ENCODE results near the gene ARAP1. TPM values are rescaled to one million over a fixed set of nuclear protein-coding genes. Genes with fewer than 3 reads are reported as not detected.

Gene ARAP1
- total RNA-seq, 2 donors from 2014 or later, result 98.0 to 216 TPM

DNA sequence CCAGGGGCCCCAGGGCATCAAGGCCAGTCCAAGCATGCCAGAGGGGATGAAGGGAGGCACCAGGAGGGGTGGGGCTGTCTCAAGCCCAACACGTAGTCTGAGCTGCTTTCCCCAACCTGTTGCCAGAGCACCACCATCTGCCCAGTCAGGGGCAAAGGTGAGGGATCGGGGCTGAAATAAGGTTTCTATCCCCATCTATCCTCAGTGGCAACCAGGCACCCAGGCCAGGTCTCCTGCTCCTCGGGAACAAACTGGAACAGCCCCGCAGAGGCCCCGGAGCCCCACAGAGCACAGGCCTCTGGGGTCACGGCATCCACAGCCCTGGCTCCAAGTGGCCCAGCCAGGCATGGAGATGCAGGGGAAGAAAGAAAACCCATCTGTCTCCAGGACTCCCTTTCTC lies 22.3 kb upstream of the ARAP1 start:
- no peaks in the 10 kb centered on the region for H3K9me3 Mint-ChIP-seq
- no peak overlapping the region for H3K27ac Mint-ChIP-seq
- no peak for ATAC-seq (replicated peaks)
- H3K4me3 Mint-ChIP-seq, result no peak overlapping the region
- H3K36me3 Mint-ChIP-seq (ENCODE audit: low read depth), result no peaks in the 10 kb centered on the region
- peaks cover 4% of the 10 kb centered on the region for H3K4me1 Mint-ChIP-seq
- H3K27me3 Mint-ChIP-seq, result no peaks in the 10 kb centered on the region

GRCh38 chr11:72773696-72774095 lies 21.5 kb upstream of the ARAP1 start:
- ATAC-seq (replicated peaks), result no peak
- H3K36me3 Mint-ChIP-seq (ENCODE audit: low read depth), result no peaks in the 10 kb centered on the region
- H3K27me3 Mint-ChIP-seq, result no peaks in the 10 kb centered on the region
- no peak overlapping the region for H3K4me3 Mint-ChIP-seq
- H3K9me3 Mint-ChIP-seq, result no peaks in the 10 kb centered on the region
- peak overlapping the region; percentile 42 for H3K27ac Mint-ChIP-seq
- no peaks in the 10 kb centered on the region for H3K4me1 Mint-ChIP-seq

- Mint-ChIP-seq H3K4me3 (no peak overlapping the region), H3K27ac (no peak overlapping the region), H3K27me3 (no peaks in the 10 kb centered on the region), H3K4me1 (no peaks in the 10 kb centered on the region), H3K36me3 (ENCODE audit: low read depth) (no peaks in the 10 kb centered on the region), H3K9me3 (no peaks in the 10 kb centered on the region)
- ATAC-seq (replicated peaks), result no peak
These were observed 21.1 kb upstream of the ARAP1 start for GRCh38 chr11:72773291-72773690.

DNA sequence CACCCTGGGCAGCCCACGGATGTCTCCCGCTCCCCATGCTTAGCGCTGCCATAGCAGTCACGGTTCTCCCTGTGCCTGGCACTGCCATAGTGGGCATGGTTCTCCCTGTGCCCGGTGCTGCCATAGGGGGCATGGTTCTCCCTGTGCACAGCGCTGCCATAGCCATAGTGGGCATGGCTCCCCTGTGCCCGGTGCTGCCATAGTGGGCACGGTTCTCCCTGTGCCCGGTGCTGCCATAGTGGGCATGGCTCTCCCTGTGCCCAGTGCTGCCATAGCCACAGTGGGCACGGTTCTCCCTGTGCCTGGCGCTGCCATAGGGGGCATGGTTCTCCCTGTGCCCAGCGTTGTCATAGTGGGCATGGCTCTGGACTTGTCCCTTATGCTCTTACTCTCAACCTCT lies 19.9 kb upstream of the ARAP1 start:
- no peaks in the 10 kb centered on the region for H3K36me3 Mint-ChIP-seq (ENCODE audit: low read depth)
- no peak overlapping the region for H3K27ac Mint-ChIP-seq
- no peaks in the 10 kb centered on the region for H3K9me3 Mint-ChIP-seq
- no peak for ATAC-seq (replicated peaks)
- no peaks in the 10 kb centered on the region for H3K4me1 Mint-ChIP-seq
- no peaks in the 10 kb centered on the region for H3K27me3 Mint-ChIP-seq
- no peak overlapping the region for H3K4me3 Mint-ChIP-seq

- no peaks in the 10 kb centered on the region for H3K9me3 Mint-ChIP-seq
- no peaks in the 10 kb centered on the region for H3K27me3 Mint-ChIP-seq
- no peaks in the 10 kb centered on the region for H3K36me3 Mint-ChIP-seq (ENCODE audit: low read depth)
- no peaks in the 10 kb centered on the region for H3K4me1 Mint-ChIP-seq
- no peak overlapping the region for H3K27ac Mint-ChIP-seq
- ATAC-seq (replicated peaks), result no peak
- H3K4me3 Mint-ChIP-seq, result no peak overlapping the region
These were observed 19.3 kb upstream of the ARAP1 start for GRCh38 chr11:72771507-72771906.

DNA sequence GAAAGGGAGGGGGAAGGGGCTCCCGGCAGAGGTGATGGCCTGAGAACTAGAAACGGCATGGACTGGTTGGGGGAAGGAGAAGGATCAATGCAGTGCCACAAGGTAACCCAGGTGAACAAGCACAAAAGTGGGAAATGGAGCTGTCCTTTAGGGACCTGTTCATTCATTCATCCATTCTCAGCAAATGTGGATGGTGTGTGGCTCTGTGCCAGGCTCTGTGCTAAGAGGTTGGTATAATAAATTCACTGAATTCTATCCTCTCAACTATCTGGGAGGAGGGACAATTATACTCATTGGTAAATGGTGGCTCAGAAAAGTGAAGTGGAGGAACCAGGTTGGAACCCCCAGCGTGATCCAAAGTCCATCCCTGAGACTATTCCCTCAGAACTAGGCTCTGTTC lies 18.6 kb upstream of the ARAP1 start:
- H3K27me3 Mint-ChIP-seq, result no peaks in the 10 kb centered on the region
- no peaks in the 10 kb centered on the region for H3K4me1 Mint-ChIP-seq
- H3K36me3 Mint-ChIP-seq (ENCODE audit: low read depth), result no peaks in the 10 kb centered on the region
- ATAC-seq (replicated peaks), result no peak
- H3K4me3 Mint-ChIP-seq, result no peak overlapping the region
- no peaks in the 10 kb centered on the region for H3K9me3 Mint-ChIP-seq
- no peak overlapping the region for H3K27ac Mint-ChIP-seq

DNA sequence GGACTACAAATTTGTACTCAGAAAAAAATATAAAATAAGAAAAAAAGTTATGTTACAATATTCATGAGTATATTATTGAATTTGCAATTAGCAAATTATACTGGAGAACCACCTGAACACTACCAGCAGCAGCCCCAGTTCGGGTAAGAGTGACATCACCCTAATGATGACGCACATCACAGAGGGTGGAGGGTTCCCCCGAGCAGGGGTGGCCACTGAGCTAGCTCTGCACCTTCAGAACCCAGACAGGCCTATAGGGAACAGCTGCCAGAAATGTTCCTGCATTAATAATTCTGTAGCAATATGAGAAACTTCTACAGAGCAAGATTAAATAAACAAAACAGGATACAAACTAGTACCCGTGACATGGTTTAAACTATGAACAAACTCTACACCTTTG lies 17.5 kb upstream of the ARAP1 start:
- Mint-ChIP-seq H3K27me3 (no peaks in the 10 kb centered on the region), H3K4me1 (no peaks in the 10 kb centered on the region), H3K27ac (no peak overlapping the region), H3K4me3 (no peak overlapping the region), H3K9me3 (no peaks in the 10 kb centered on the region), H3K36me3 (ENCODE audit: low read depth) (no peaks in the 10 kb centered on the region)
- no peak for ATAC-seq (replicated peaks)

GRCh38 chr11:72768581-72768980 lies 16.4 kb upstream of the ARAP1 start:
- no peak for ATAC-seq (replicated peaks)
- Mint-ChIP-seq H3K4me3 (no peak overlapping the region), H3K9me3 (no peaks in the 10 kb centered on the region), H3K36me3 (ENCODE audit: low read depth) (no peaks in the 10 kb centered on the region), H3K27me3 (no peaks in the 10 kb centered on the region), H3K4me1 (peaks cover 2% of the 10 kb centered on the region), H3K27ac (peak overlapping the region; percentile 74)

DNA sequence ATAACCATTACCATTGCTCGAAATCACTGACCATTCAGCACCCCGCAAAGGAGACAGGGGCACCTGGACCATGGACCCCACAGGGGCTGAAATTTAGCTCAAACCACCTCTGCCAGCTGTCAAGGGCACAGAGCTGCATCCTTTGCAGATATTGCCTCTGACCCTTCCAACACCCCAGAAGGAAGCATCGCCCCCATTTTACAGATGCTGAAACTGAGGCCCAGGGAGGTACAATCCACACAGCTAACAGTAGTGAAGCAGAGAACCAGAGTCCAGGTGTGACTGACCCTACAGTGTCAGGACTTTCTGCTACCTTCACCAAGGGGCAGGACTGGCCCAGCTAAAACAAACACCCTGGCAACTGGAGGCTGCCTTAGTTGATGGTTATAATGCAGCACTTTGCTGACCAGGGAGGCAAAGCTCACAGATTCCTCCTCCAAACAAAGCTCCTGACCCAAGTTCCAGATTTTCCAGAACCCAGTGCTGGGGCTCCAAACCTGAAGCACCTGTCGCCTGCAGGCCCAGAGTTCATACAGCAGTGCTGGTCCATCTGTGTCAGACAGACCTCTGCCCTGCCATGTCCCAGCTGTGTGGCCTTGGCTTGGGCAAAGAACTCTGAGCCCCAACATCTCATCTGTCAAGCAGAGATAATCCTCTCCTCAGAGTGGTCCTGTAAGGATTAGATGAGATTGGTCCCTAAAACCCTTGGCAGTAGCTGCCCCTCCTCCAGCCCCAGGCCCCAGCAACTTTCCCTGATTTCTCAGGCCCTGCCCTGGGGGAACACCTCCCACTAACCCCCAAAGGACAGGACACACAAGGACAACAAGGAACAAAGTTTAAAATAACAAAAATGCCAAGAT lies 15.2 kb upstream of the ARAP1 start:
- no peak overlapping the region for H3K27ac Mint-ChIP-seq
- H3K36me3 Mint-ChIP-seq (ENCODE audit: low read depth), result no peaks in the 10 kb centered on the region
- H3K9me3 Mint-ChIP-seq, result no peaks in the 10 kb centered on the region
- peaks cover 13% of the 10 kb centered on the region for H3K4me1 Mint-ChIP-seq
- no peak overlapping the region for H3K4me3 Mint-ChIP-seq
- H3K27me3 Mint-ChIP-seq, result no peaks in the 10 kb centered on the region
- ATAC-seq (replicated peaks), result no peak

- Mint-ChIP-seq H3K36me3 (ENCODE audit: low read depth) (no peaks in the 10 kb centered on the region), H3K9me3 (no peaks in the 10 kb centered on the region), H3K4me1 (peaks cover 15% of the 10 kb centered on the region), H3K27ac (no peak overlapping the region), H3K27me3 (no peaks in the 10 kb centered on the region), H3K4me3 (no peak overlapping the region)
- ATAC-seq (replicated peaks), result no peak
These were observed 14.1 kb upstream of the ARAP1 start for GRCh38 chr11:72766152-72766902.

- Mint-ChIP-seq H3K4me1 (peaks cover 22% of the 10 kb centered on the region), H3K9me3 (no peaks in the 10 kb centered on the region), H3K4me3 (no peak overlapping the region), H3K27ac (no peak overlapping the region), H3K27me3 (no peaks in the 10 kb centered on the region), H3K36me3 (ENCODE audit: low read depth) (no peaks in the 10 kb centered on the region)
- ATAC-seq (replicated peaks), result no peak
These were observed 12.3 kb upstream of the ARAP1 start for GRCh38 chr11:72764503-72764902.

- Mint-ChIP-seq H3K4me3 (no peak overlapping the region), H3K36me3 (ENCODE audit: low read depth) (no peaks in the 10 kb centered on the region), H3K27me3 (no peaks in the 10 kb centered on the region), H3K4me1 (peaks cover 22% of the 10 kb centered on the region), H3K27ac (no peak overlapping the region), H3K9me3 (no peaks in the 10 kb centered on the region)
- no peak for ATAC-seq (replicated peaks)
These were observed 11.6 kb upstream of the ARAP1 start for GRCh38 chr11:72763823-72764222.

- Mint-ChIP-seq H3K27me3 (no peaks in the 10 kb centered on the region), H3K36me3 (ENCODE audit: low read depth) (no peaks in the 10 kb centered on the region), H3K9me3 (no peaks in the 10 kb centered on the region), H3K4me3 (peak overlapping the region; percentile 42), H3K27ac (peak overlapping the region; percentile 48), H3K4me1 (peaks cover 22% of the 10 kb centered on the region)
- ATAC-seq (replicated peaks), result peak; percentile 98
These were observed 10.6 kb upstream of the ARAP1 start for GRCh38 chr11:72762641-72763304.

GRCh38 chr11:72760539-72761405 lies 8.6 kb upstream of the ARAP1 start:
- peak overlapping the region; percentile 48 for H3K27ac Mint-ChIP-seq
- H3K4me3 Mint-ChIP-seq, result no peak overlapping the region
- peaks cover 5% of the 10 kb centered on the region for H3K36me3 Mint-ChIP-seq (ENCODE audit: low read depth)
- H3K27me3 Mint-ChIP-seq, result no peaks in the 10 kb centered on the region
- H3K9me3 Mint-ChIP-seq, result no peaks in the 10 kb centered on the region
- peaks cover 22% of the 10 kb centered on the region for H3K4me1 Mint-ChIP-seq
- no peak for ATAC-seq (replicated peaks)

Measured in activated T-helper 17 cell treated with anti-CD3 and anti-CD28 coated beads, Interleukin-2, amount 50 U/mL, for 72 hours (primary cell).